ENCODE data around the gene LPCAT1.
A peak's percentile ranks its signal among the peaks of the same experiment; 100 is the strongest.

The LPCAT1 gene

GRCh38 chr5:1445313-1445688 lies 78.5 kb downstream of the LPCAT1 start, which contains the start of gene SLC6A3:
Gene SLC6A3 (minus strand): TSS chr5:1445440. CDS start chr5:1443197, 2,243 bp downstream.
- Histone ChIP-seq H3K27ac (no peak within 1 kb of the TSS), H3K4me3 (peak within 1 kb of the TSS; percentile 58)
- DNase-seq (ENCODE audit: low spot score) = no peak
- TF ChIP-seq CTCF (IDR thresholded peaks at IDR 0.05) = no peak

- peak overlapping the region; percentile 58 for H3K4me3 ChIP-seq
- TF ChIP-seq CTCF (IDR thresholded peaks at IDR 0.05) = no peak
- DNase-seq (ENCODE audit: low spot score) = peak; percentile 11
- no peak overlapping the region for H3K27ac ChIP-seq
Observed at GRCh38 chr5:1444361-1445189, 79.2 kb downstream of the LPCAT1 start.

GRCh38 chr5:1443991-1444360 lies 79.8 kb downstream of the LPCAT1 start:
- peak; percentile 21 for DNase-seq (ENCODE audit: low spot score)
- Histone ChIP-seq H3K27ac (no peak overlapping the region), H3K4me3 (no peak overlapping the region)
- TF ChIP-seq CTCF (IDR thresholded peaks at IDR 0.05) = no peak

- H3K27ac ChIP-seq = no peak overlapping the region
- no peak overlapping the region for H3K4me3 ChIP-seq
- DNase-seq (ENCODE audit: low spot score) = peak; percentile 14
- TF ChIP-seq CTCF (IDR thresholded peaks at IDR 0.05) = no peak
Observed at GRCh38 chr5:1443171-1443570, 80.6 kb downstream of the LPCAT1 start.

- Histone ChIP-seq H3K27ac (no peak overlapping the region), H3K4me3 (no peak overlapping the region)
- TF ChIP-seq CTCF (IDR thresholded peaks at IDR 0.05) = no peak
- DNase-seq (ENCODE audit: low spot score) = peak; percentile 50
Observed at GRCh38 chr5:1442222-1443145, 81.3 kb downstream of the LPCAT1 start.

GRCh38 chr5:1441166-1441865 lies 82.4 kb downstream of the LPCAT1 start:
- no peak overlapping the region for H3K27ac ChIP-seq
- DNase-seq (ENCODE audit: low spot score) = peak; percentile 40
- H3K4me3 ChIP-seq = no peak overlapping the region
- TF ChIP-seq CTCF (IDR thresholded peaks at IDR 0.05) = no peak

All from coronary artery (tissue), 2 donors.